ENCODE data around the gene KCTD4.
"Not testable (repeated sequence)": the region's sequence is repeated elsewhere in the genome, so short reads cannot be mapped to it uniquely, and the experiment has no call there.

GRCh38 chr13:45244736-45245135 is 43.9 kb upstream of the KCTD4 start:
- not testable (repeated sequence) for TF ChIP-seq CTCF, POLR2A (IDR thresholded peaks at IDR 0.05)
